IPS-NIHi7 (cell line): ENCODE results near the gene BBS9.

ENCODE experiments used
- DNase-seq: peaks from one replicate; pipeline ENCODE4 v3.0.0; 2012; ENCODE audit warnings: mixed read lengths; ENCODE audit errors: extremely low spot score

The BBS9 gene

DNA sequence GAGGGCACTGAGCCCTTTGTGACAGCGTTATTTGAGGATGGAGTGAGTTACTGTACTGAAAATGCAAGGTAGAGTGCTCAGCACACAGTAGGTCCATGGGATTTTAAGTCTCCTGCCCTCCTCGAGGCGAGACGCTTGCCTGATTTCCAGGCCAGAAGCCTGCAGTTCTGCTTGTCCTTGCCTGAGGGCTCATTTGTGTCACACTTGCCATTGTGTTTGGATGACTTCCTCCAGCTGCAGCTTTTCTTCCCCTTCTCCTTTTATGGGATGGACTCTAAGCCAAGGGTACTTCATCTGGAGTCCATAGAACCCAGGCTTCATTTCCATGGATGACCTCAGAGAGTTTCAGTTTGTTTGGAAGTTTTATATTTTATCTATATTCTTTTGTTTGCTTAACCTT lies 471.7 kb downstream of the BBS9 start:
- no peak for DNase-seq

DNA sequence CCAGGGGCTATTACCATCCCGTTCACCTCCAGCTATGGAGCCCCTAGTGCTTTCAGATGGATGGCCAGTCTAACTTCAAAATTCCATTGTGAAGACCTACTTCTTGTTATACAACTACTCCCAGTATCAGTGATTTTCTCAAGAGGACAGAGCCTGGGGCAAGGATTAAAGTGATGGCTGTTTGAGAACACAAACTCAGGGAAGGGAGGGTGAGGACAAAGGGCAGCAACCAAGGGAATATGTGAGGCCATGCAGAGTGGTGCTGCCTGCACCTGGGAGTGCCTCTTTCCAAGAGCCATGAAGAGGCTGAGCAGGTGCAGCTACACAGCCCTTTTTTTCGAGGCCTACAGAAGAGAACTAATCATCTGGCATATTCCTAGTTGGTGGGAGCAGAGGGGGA lies 472.5 kb downstream of the BBS9 start:
- DNase-seq, result no peak

DNA sequence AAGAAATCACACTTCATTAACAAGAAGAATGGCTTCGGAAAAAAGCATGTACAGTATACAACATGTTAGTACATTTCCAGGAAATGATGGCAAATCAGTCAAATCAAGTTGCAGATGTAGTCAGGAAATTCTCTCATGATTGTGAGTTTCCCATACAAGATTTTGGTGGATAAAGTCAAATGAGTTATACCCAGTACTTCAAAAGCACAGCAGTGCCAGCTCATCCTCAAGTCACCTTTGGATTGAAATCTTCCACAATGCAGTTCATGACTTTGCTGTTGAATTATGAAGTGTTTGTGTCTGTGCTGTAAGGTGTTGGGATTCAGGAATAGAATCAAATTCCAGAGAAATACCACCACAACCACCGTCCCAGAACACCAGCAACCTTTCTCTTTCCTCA lies 474.7 kb downstream of the BBS9 start:
- DNase-seq, result no peak

DNA sequence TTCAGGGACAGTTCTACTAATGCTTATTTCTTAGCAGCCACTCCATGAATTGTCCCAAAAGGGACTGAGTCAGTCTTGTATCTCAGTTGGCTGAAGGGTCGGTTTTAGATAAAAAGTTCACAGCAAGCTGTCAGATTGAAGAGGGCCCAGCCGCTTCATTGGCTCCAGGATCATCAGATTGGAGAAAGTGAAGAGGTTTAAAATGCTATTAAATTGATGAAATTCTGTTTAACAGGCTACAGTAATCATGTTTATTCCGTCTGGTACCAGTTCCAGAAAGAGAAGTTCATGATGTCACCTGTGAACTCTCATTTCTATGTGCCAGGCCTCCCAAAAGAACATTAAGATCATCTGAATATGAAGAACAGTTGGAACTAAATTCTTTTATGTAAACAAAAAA lies 481.6 kb downstream of the BBS9 start:
- no peak for DNase-seq

DNA sequence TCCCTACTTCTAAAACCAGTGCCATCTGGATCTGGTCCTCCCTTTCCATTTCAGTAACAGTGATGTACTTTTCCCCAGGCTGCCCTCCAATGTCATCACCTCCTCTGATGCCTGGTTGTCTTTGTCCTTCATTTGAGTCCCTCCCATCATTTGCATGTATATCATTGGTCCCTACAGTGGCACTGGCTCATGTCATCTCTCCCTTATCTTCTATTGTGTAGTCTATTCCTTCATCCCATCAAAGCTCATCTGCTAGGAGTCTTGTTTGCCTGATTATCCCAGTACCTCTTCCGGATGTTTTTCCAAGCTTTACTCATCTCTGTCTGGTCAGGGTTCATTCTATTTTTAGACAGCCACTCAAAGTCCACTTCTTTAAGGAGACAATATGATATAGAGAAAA lies 483.1 kb downstream of the BBS9 start:
- DNase-seq, result no peak

DNA sequence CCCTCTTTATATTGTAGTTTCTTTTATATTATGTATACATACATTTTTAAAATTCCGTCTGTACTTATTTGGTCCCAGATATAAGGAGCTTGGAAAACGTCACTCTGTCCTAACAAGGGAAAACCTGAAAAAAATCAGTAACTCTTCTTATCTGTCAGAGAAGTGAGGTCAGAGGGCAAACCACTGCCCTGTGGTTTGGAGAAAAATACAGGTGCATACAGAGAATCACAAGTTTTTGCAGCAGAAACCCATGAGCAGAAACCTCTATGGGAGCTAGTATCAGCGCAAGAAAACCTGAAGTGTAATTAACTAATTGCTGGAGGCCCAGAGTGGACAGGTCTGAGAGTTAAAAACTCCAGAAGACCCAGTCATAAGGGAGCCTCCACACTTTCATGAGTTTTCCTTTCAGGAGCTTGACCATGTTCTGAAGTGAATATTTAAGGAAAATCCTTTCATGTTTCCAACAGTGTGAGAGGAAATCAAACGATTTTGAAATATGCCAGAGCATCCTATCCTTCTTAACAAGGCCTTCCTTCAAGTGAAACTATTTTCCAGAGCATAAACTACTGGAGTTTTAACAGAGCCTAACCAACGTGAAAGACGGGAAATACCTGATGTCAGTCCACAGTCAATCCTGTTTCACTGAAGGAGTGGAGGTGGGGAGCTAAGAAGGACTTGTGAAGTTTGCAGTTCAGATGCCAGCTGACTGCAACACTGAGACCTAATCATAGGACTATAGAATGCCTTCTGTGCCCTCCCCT lies 485.2 kb downstream of the BBS9 start:
- DNase-seq, result no peak

DNA sequence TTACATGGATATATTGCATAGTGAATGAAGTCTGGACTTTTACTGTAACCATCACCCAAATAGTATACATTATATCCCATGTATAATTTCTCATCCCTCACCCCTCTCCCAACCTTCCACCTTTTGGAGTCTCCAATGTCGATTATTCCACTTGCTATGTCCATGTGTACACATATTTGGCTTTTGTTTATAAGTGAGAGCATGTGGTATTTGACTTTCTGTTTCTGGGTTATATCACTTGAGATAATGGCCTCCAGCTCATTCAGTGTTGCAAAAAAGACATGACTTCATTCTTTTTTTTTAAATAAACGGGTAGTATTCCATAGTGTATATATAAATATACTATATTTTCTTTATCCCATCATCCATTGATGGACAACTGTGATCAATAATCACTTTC lies 487.4 kb downstream of the BBS9 start:
- DNase-seq, result no peak

DNA sequence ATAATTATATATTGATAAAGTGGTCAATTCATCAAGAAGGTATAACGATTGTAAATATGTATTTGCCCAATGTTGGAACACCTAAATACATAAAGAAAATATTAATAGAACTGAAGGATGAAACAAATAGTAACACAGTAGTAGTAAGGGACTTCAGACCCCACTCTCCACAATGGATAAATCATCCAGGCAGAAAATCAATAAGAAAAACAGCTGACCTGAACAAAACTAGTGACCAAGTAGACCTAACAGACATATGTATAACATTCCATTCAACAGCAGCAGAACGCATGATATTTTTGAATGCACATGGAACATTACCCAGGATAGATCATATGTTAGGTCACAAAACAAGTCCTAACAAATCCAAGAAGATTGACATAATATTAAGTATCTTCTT lies 489.9 kb downstream of the BBS9 start:
- DNase-seq, result no peak

DNA sequence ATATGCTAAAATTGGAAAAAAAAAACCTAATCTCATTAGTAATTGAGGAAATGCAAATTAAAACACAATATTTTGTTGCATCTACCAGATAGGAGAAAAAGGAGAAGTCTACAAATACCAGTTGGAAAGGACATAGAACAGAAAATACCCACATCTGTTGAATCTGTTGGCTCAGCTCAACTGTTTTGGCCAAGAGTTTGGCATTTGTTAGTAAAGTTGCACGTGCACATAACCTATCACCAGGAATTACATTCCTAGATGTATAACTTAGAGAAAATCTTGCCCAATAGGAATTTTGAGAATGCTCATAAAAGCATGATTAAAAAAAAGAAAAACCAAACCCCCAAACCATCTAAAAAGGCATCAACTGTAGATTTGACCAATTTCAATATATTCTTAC lies 493.9 kb downstream of the BBS9 start:
- DNase-seq, result no peak

DNA sequence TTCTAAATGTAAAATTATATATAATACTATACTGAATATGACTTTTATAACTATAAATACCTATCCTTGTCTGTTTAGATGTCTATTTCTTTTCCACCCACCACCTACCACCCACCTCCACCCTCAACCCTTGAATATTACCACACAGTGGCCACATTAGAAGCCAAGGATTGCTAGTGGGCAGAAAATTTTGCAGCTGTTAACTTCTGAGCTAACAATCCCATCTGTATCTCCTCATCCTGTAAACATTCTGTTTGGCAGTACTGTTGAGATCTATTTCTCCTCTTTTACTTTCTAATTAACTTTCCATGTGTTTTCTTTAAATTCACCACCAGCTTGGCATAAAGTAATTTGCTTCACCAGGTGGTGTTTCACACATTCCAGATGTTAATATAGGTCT lies 494.9 kb downstream of the BBS9 start:
- DNase-seq, result no peak

DNA sequence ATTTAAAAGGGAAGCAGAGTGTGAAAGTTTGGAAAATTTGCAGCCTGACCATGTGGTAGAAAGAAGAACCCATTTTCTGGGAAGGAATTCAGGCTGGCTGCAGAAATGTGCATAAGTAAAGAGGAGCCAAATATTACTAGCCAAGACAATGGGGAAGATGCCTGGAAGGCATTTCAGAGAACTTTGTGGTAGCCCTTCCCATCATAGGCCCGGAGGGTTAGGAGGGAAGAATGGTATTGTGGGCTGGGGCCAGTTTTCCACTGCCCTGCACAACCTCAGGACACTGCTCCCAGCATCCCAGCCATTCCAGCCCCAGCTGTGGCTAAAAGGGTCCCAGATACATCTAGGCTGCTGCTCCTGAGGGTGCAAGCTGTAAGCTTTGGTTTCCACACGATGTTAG lies 497.5 kb downstream of the BBS9 start:
- no peak for DNase-seq

DNA sequence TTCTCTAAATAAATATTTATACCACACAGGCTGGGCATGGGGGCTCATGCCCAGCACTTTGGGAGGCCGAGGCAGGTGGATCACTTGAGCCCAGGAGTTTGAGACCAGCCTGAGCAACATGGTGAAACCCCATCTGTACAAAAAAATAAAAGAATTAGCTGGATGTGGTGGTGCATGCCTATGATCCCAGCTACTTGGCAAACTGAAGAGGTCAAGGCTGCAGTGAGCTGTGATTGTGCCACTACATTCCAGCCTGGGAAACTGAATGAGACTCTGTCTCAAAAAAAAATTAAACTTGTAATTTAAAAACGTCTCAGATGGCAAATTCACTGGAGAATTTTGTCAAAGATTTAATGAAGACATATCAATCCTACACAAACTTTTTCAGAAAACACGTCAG lies 498.4 kb downstream of the BBS9 start:
- DNase-seq, result no peak

DNA sequence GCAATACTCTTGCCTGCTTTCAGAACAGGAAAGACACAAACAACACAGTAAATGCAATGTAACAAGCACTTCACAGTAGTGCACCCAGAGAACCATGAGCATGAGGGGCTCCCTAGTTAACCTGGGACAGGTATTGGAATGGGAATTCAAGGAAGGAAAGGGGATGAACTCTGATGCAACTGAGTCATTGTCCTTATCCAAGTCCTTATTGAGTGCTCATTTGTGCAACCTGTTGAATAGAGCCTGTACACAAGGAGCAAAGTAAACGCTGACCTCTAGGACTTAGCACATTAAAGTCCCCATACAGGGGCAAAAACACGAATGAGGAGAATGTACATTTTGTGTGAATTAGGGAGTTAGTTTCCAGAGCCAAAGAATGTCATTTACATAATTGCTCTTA lies 499.5 kb downstream of the BBS9 start:
- no peak for DNase-seq

DNA sequence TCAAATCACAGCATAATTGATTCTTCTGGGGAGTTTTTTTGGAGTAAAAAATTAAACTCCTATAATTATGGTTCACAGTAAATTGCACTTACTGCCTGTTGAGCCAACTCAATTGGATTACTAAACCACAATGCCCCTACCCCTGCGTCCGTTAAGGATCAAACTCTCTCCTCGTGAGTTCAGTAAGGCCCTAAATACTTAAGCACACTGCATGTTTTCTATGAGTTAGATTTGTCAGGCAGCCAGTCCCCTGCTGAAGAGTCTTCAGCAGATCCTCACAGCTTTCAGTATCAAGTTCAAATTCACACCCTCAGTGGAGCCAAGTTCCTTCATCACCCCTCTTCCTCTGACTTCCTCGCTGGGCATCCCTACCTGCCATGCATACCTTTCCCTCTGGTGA lies 501.0 kb downstream of the BBS9 start:
- DNase-seq, result no peak

DNA sequence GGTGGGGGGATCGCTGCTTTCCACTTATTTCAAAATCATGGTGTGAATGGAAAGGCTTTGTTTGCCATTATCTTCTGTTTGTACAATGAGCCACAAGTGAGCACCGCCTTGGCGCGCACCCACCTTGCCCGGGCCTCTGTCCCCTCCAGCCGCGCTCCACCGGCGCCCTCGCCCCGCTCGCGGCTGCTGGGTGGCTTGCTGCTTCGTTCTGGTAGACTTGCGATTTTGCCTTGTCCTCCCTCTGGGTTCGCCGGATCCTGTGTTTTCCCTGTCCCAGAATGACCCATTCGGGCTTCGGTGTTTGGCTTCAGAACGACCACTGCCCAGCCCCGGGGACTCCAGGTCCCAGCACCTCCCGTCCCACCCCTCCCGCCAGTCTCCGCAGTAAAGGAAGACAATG lies 503.0 kb downstream of the BBS9 start:
- DNase-seq, result no peak

DNA sequence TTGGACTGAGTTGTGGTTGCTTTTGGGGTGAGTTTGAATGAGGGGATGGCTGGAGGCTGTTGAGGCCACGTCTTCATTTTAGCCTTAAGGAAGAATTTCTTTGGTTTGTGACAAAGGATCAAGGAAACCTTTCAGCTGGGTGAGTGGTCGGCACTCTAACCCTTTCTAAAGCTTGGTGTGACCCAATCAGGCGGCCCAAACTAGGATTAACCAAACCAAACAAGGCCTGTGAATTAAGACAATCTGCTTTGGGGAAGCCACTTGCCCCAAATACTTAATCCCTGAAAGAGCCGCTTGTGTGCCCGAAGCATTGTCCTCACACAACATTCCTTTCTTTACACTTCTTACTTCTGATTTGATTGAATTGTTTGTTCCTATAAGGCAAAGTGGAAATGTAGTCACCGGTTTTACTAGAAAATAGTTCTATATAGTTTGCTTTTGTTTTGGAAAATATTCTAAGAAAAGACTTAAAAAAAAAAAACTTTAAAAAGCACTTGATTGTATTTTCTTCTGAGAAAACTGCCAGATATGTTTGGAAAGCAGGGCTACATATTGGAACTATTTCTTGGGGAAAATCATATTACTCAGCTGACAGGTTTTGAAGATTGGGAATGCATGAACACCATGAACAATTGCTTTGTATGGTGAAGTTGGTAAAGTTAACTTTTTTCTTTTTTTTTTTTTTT lies 503.6 kb downstream of the BBS9 start:
- no peak for DNase-seq

DNA sequence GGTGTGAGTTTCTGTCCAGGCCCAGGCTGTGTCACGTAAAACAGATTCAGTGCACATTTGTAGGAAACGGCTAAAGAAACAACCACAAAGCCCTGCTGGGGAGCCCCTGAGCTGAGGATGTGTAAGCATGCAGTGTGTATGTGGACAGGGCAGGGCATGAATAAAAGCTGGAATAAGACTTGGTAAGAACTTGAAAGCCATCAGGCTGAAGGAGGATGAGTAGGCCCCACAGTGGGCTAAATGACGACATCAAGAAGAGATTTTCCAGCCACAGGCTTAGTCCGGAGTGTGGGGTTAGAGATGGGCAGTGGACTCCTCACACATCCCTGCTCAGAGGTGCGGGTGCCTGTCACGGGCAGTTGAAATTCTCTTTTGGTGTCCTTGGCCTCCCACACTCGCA lies 505.2 kb downstream of the BBS9 start:
- DNase-seq, result no peak

DNA sequence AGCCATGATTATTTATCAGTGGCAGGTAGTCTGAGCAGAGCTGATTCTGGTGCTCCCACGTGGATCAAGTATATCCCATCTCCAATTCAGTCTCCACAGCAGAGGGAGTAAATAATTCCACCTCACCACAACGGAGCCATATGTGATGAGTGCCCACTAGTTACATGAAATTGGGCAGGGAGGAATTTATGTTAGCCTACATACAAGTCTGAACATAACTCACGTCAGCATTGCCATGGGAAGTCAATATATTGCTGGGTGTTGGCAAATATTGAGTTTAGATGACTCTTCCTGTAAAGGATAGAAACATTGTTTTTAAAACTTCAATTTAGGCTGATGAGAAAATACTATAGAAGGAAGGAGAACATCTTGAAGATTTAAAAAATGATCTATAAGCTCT lies 507.0 kb downstream of the BBS9 start:
- DNase-seq, result no peak

DNA sequence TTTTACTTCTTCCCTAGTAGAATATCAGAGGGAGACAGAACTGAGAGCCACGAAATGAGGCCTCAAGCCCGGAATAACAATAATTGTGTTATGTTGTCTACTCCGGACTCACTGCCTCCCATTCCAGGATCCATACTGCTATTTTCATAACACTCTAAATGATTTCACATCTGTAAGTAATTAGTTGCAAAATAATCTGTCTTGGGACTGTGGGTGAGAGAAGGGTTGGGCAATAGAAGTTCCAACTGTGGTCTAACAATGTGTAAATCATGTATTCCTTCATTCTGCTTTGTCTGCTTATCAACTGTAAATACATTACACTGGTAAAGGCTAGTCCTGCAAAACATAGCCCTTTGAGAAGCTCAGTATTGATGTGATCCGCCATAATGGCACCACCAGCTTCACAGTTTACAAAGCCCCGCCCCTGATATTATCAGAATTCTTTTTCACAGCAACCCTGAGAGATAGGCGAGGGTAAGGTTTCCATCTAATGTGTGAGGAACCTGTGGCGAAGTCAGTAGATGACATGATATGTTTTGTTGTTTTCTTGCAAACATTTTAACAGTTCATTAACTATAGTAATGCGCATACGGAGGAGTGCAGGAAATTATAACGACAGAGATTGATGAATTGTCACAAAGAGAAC lies 510.3 kb downstream of the BBS9 start:
- DNase-seq, result no peak

DNA sequence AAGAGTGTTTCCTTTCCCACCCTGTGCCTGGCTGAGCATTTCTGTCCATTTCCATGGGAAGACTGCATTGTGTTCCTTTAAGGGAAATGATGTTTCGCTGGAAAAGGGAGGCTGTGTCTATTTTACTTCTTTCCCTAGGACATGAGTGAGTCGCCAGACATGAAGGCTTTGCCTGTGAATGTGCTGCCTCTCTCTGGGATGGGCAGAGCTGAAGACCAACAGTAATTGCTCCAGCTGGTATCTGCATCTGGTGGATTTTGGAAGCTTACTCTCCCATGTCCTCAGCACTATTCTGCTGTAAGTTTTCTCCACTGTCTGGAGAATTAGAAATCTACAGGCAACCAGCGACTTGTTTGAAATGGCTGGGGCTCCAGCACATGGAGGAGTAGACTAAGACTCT lies 511.4 kb downstream of the BBS9 start:
- DNase-seq, result no peak

DNA sequence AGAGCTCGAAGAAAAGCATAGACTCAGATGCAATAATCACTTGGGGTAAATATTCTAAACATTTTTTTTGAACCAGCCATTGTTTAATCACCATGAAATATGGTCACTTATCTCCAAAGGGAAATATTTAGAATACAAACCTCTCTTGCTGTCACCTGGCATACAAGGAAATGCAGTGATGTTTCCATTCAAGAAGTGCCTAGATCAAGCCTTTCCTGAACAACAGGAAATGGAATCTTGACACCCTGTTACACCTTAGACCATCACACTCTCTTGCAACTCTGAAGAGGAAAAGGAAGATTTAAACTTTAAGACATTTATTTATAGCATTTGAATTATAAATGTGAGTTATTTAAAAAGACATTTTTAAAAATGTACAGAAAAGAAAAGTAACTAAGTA lies 512.9 kb downstream of the BBS9 start:
- DNase-seq, result no peak

DNA sequence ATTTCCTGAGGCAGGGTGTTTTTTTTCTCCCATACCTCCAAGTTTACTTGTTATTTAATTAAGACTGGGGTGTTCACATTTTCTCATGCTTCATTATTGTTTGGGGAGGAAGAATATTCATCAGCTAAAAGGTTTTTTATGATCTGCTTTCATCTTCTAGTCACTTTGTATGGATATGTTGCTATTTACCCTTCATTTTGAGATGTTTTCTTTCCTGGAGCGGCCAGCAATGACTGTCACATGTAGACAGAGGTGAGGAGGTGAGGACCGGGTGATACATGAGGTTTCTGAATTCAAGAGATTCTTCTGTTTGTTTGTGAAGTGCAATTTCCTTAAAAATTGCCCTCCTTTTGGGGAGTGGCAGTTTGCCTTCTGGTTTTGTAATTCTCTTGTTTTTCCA lies 514.2 kb downstream of the BBS9 start:
- DNase-seq, result no peak

DNA sequence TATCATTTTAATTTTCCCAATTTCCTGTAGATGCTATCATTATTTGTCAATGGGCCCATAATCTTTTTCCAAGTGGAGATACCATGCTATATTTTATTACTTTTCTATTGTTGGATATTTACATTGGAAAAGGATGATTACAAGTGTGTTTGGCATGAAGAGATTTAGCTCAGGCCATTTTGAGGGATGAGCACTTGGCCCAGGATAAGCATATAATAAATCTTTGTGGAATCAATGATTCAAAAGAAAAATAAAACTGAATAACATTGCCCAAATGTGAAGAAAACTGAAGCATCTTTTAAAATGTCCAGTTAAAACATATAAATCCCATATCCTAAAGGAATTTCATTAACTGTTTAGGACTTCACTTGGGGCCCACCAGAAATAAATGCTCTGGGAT lies 515.1 kb downstream of the BBS9 start:
- DNase-seq, result no peak
